Stimulated activated naive B cell treated with anti-CD40 and anti-IgM and Interleukin-4, amounts not matched to agents 10 μg/mL and 1 μg/mL and 100 μg/mL, for 72 hours (primary cell): ENCODE measurements around the gene TTC6.
"Not testable (repeated sequence)": the region's sequence is repeated elsewhere in the genome, so short reads cannot be mapped to it uniquely, and the experiment has no call there.

Experiments
- ATAC-seq, 2 donors: fragments of 150-1000 bp; cut with Tn5 transposase; replicated peaks; 2 replicates each; pipeline ENCODE4 v1.10.0; 2021; ENCODE audit warnings: moderate library complexity in 1 of 2
- DNase-seq: peaks from one replicate; pipeline ENCODE4 v3.0.0; 2021
- H3K27ac Mint-ChIP-seq: one replicate; pipeline ENCODE4 v1.8.0; 2022; ENCODE audit warnings: mild to moderate bottlenecking, mixed read lengths
- H3K27me3 Mint-ChIP-seq, 2 donors: one replicate each; pipeline ENCODE4 v1.8.0; 2022; ENCODE audit warnings: mixed read lengths in 2 of 2
- H3K36me3 Mint-ChIP-seq, 2 donors: one replicate each; pipeline ENCODE4 v1.8.0; 2022; ENCODE audit warnings: mixed read lengths in 2 of 2, mild to moderate bottlenecking in 1 of 2
- H3K4me1 Mint-ChIP-seq, 2 donors: one replicate each; pipeline ENCODE4 v1.8.0; 2022; ENCODE audit warnings: mixed read lengths in 2 of 2, mild to moderate bottlenecking in 1 of 2
- H3K4me3 Mint-ChIP-seq, 2 donors: one replicate each; pipeline ENCODE4 v1.8.0; 2022; ENCODE audit warnings: mild to moderate bottlenecking in 2 of 2, mixed read lengths in 2 of 2, moderate library complexity in 1 of 2
- H3K9me3 Mint-ChIP-seq, 2 donors: one replicate each; pipeline ENCODE4 v1.8.0; 2022; ENCODE audit warnings: mixed read lengths in 2 of 2, mild to moderate bottlenecking in 1 of 2

Gene TTC6

GRCh38 chr14:37594971-37595808, at the start of gene TTC6, which contains the start of gene FOXA1:
TTC6 (plus strand) TSS chr14:37595629; CDS start chr14:37622065, 26,436 bp downstream.
FOXA1 (minus strand) TSS chr14:37595249; CDS start chr14:37594972, 277 bp downstream.
- H3K27me3 Mint-ChIP-seq, result peaks cover 64 to 89% of the 10 kb centered on the region in 2 donors

GRCh38 chr14:37546621-37547447, 48.6 kb upstream of the TTC6 start:
- H3K4me3 Mint-ChIP-seq, result no peak overlapping the region
- H3K9me3 Mint-ChIP-seq, result no peaks in the 10 kb centered on the region
- no peaks in the 10 kb centered on the region for H3K4me1 Mint-ChIP-seq
- no peaks in the 10 kb centered on the region for H3K27me3 Mint-ChIP-seq
- H3K36me3 Mint-ChIP-seq, result no peaks in the 10 kb centered on the region
- ATAC-seq (no peak), DNase-seq (no peak)
- H3K27ac Mint-ChIP-seq, result no peak overlapping the region

More at GRCh38 chr14:37594971-37595808, at the start of gene TTC6, which contains the start of gene FOXA1:
- Mint-ChIP-seq H3K4me1 (peaks cover 12 to 46% of the 10 kb centered on the region in 2 donors), H3K27ac (peak within 1 kb of the TSS; percentile 94), H3K36me3 (peaks cover 14 to 29% of the 10 kb centered on the region in 2 donors), H3K4me3 (peak within 1 kb of the TSS; percentile 71 to 75), H3K9me3 (peaks cover 4 to 12% of the 10 kb centered on the region in 2 donors)
- ATAC-seq, result peak in 1 of 2 donors; percentile 15
- no peak for DNase-seq

GRCh38 chr14:37550511-37550910, 44.9 kb upstream of the TTC6 start:
- Mint-ChIP-seq H3K27me3 (no peaks in the 10 kb centered on the region), H3K9me3 (peaks cover 7 to 12% of the 10 kb centered on the region in 2 donors), H3K27ac (no peak overlapping the region), H3K4me3 (no peak overlapping the region), H3K36me3 (no peaks in the 10 kb centered on the region), H3K4me1 (peaks cover 0 to 1% of the 10 kb centered on the region in 2 donors)
- ATAC-seq (no peak), DNase-seq (no peak)

GRCh38 chr14:37551119-37551518, 44.3 kb upstream of the TTC6 start:
- no peak overlapping the region for H3K27ac Mint-ChIP-seq
- H3K4me1 Mint-ChIP-seq, result peaks cover 0 to 1% of the 10 kb centered on the region in 2 donors
- H3K27me3 Mint-ChIP-seq, result no peaks in the 10 kb centered on the region
- no peaks in the 10 kb centered on the region for H3K36me3 Mint-ChIP-seq
- no peak overlapping the region for H3K4me3 Mint-ChIP-seq
- DNase-seq, result no peak
- ATAC-seq, result no peak
- peaks cover 7 to 12% of the 10 kb centered on the region in 2 donors for H3K9me3 Mint-ChIP-seq

- Mint-ChIP-seq H3K4me1 (peaks cover 0 to 1% of the 10 kb centered on the region in 2 donors), H3K4me3 (no peak overlapping the region), H3K9me3 (peaks cover 12 to 16% of the 10 kb centered on the region in 2 donors), H3K36me3 (peaks cover 2 to 4% of the 10 kb centered on the region in 2 donors), H3K27ac (peak overlapping the region; percentile 60), H3K27me3 (no peaks in the 10 kb centered on the region)
- ATAC-seq (no peak), DNase-seq (no peak)
These were observed 41.4 kb upstream of the TTC6 start for GRCh38 chr14:37553935-37554550.

- not testable (repeated sequence) for ATAC-seq, H3K36me3 Mint-ChIP-seq, DNase-seq, H3K4me3 Mint-ChIP-seq, H3K4me1 Mint-ChIP-seq, H3K27ac Mint-ChIP-seq, H3K27me3 Mint-ChIP-seq
- H3K9me3 Mint-ChIP-seq, result peaks cover 12 to 16% of the 10 kb centered on the region in 2 donors
These were observed 39.8 kb upstream of the TTC6 start for GRCh38 chr14:37555596-37555995.

GRCh38 chr14:37558740-37559139, 36.7 kb upstream of the TTC6 start:
- DNase-seq, result no peak
- ATAC-seq, result no peak
- H3K9me3 Mint-ChIP-seq, result peaks cover 5 to 10% of the 10 kb centered on the region in 2 donors
- H3K4me3 Mint-ChIP-seq, result no peak overlapping the region
- no peaks in the 10 kb centered on the region for H3K27me3 Mint-ChIP-seq
- H3K27ac Mint-ChIP-seq, result no peak overlapping the region
- H3K4me1 Mint-ChIP-seq, result peaks cover 0 to 1% of the 10 kb centered on the region in 2 donors
- peaks cover 2 to 4% of the 10 kb centered on the region in 2 donors for H3K36me3 Mint-ChIP-seq

GRCh38 chr14:37559386-37559785, 36.0 kb upstream of the TTC6 start:
- peaks cover 4 to 6% of the 10 kb centered on the region in 2 donors for H3K9me3 Mint-ChIP-seq
- peaks cover 2 to 4% of the 10 kb centered on the region in 2 donors for H3K36me3 Mint-ChIP-seq
- DNase-seq, result no peak
- H3K4me3 Mint-ChIP-seq, result no peak overlapping the region
- no peak for ATAC-seq
- no peak overlapping the region for H3K27ac Mint-ChIP-seq
- H3K4me1 Mint-ChIP-seq, result no peaks in the 10 kb centered on the region
- H3K27me3 Mint-ChIP-seq, result no peaks in the 10 kb centered on the region

- ATAC-seq (no peak), DNase-seq (no peak)
- Mint-ChIP-seq H3K9me3 (peaks cover 0 to 3% of the 10 kb centered on the region in 2 donors), H3K36me3 (no peaks in the 10 kb centered on the region), H3K27me3 (no peaks in the 10 kb centered on the region), H3K4me1 (no peaks in the 10 kb centered on the region), H3K4me3 (no peak overlapping the region), H3K27ac (no peak overlapping the region)
These were observed 32.2 kb upstream of the TTC6 start for GRCh38 chr14:37563189-37563588.

GRCh38 chr14:37565550-37565949, 29.9 kb upstream of the TTC6 start:
- ATAC-seq (no peak), DNase-seq (no peak)
- Mint-ChIP-seq H3K4me3 (no peak overlapping the region), H3K9me3 (peaks cover 0 to 2% of the 10 kb centered on the region in 2 donors), H3K27me3 (no peaks in the 10 kb centered on the region), H3K27ac (no peak overlapping the region), H3K4me1 (no peaks in the 10 kb centered on the region), H3K36me3 (no peaks in the 10 kb centered on the region)

GRCh38 chr14:37566811-37567371, 28.5 kb upstream of the TTC6 start:
- no peak overlapping the region for H3K4me3 Mint-ChIP-seq
- H3K4me1 Mint-ChIP-seq, result no peaks in the 10 kb centered on the region
- peaks cover 0 to 3% of the 10 kb centered on the region in 2 donors for H3K9me3 Mint-ChIP-seq
- H3K27ac Mint-ChIP-seq, result no peak overlapping the region
- no peaks in the 10 kb centered on the region for H3K27me3 Mint-ChIP-seq
- H3K36me3 Mint-ChIP-seq, result no peaks in the 10 kb centered on the region
- DNase-seq (no peak), ATAC-seq (no peak)

GRCh38 chr14:37569729-37570128, 25.7 kb upstream of the TTC6 start:
- Mint-ChIP-seq H3K4me1 (no peaks in the 10 kb centered on the region), H3K27ac (no peak overlapping the region), H3K36me3 (no peaks in the 10 kb centered on the region), H3K9me3 (peaks cover 0 to 4% of the 10 kb centered on the region in 2 donors), H3K27me3 (no peaks in the 10 kb centered on the region), H3K4me3 (no peak overlapping the region)
- no peak for ATAC-seq
- DNase-seq, result no peak

- Mint-ChIP-seq H3K4me3 (no peak overlapping the region), H3K9me3 (peaks cover 0 to 4% of the 10 kb centered on the region in 2 donors), H3K27me3 (no peaks in the 10 kb centered on the region), H3K27ac (no peak overlapping the region), H3K4me1 (no peaks in the 10 kb centered on the region), H3K36me3 (no peaks in the 10 kb centered on the region)
- DNase-seq (no peak), ATAC-seq (no peak)
These were observed 24.0 kb upstream of the TTC6 start for GRCh38 chr14:37571391-37571790.

- H3K27me3 Mint-ChIP-seq, result no peaks in the 10 kb centered on the region
- ATAC-seq, result no peak
- no peak overlapping the region for H3K4me3 Mint-ChIP-seq
- no peaks in the 10 kb centered on the region for H3K36me3 Mint-ChIP-seq
- DNase-seq, result no peak
- H3K9me3 Mint-ChIP-seq, result peaks cover 0 to 5% of the 10 kb centered on the region in 2 donors
- no peak overlapping the region for H3K27ac Mint-ChIP-seq
- no peaks in the 10 kb centered on the region for H3K4me1 Mint-ChIP-seq
These were observed 22.1 kb upstream of the TTC6 start for GRCh38 chr14:37573356-37573755.
